ENCODE data around the gene FOLR3.

FOLR3 gene

DNA sequence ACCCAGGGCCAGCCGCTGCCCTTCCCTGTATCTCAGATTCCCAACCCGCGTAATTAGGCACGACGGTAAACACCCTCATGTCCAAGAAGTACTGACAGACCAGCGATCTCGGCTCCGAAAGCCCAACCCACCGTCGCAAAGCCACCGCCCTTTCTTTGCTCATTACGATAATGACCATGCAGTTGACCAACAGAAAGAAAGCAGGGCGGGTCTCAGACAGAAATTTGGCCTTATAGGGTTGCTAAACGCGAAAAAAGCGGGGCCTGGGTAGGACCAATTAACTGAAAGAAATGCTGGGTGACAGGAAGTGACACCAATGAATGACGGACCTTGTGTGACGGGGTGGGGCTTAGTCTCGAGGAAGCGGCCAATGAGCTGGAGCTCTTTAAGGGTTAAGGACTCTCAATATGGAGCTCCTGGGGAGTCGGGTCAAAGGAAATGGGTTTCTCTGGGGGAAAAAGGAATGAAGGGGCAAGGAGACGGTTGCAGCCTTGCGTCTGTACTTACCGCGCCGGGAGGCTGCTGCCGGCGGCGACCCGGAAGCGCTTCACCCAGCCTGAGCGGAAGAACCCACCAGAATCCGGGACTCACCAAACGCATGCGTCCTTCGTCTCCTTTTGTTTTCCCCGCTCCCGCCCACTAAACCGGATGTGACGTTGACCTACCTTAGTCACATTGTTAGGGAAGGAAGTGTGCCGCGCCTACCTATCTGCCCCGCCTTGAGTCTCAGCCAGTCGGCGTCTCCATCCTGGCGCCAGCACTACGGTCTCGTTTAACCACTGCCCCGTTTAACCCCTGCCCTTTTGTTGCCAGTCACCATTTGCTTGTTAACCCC, 23.2 kb upstream of the FOLR3 start, which contains the start of gene ANAPC15 (continued):
- TF ChIP-seq KLF8 (tag by site-specific recombination; IDR thresholded peaks at IDR 0.05) (peak; percentile 58; the same call in 1 of the 2 replicates), ZNF658 (tag by site-specific recombination; IDR thresholded peaks at IDR 0.05) (no peak), ZNF214 (tag by site-specific recombination; IDR thresholded peaks at IDR 0.05; ENCODE audit: borderline replicate concordance) (no peak), ZNF433 (tag by site-specific recombination; IDR thresholded peaks at IDR 0.05; ENCODE audit: low read depth) (no peak)
- TF ChIP-seq, protein P1, sequence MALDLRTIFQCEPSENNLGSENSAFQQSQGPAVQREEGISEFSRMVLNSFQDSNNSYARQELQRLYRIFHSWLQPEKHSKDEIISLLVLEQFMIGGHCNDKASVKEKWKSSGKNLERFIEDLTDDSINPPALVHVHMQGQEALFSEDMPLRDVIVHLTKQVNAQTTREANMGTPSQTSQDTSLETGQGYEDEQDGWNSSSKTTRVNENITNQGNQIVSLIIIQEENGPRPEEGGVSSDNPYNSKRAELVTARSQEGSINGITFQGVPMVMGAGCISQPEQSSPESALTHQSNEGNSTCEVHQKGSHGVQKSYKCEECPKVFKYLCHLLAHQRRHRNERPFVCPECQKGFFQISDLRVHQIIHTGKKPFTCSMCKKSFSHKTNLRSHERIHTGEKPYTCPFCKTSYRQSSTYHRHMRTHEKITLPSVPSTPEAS (tag by site-specific recombination; IDR thresholded peaks at IDR 0.05): no peak
- TF ChIP-seq, protein P2, sequence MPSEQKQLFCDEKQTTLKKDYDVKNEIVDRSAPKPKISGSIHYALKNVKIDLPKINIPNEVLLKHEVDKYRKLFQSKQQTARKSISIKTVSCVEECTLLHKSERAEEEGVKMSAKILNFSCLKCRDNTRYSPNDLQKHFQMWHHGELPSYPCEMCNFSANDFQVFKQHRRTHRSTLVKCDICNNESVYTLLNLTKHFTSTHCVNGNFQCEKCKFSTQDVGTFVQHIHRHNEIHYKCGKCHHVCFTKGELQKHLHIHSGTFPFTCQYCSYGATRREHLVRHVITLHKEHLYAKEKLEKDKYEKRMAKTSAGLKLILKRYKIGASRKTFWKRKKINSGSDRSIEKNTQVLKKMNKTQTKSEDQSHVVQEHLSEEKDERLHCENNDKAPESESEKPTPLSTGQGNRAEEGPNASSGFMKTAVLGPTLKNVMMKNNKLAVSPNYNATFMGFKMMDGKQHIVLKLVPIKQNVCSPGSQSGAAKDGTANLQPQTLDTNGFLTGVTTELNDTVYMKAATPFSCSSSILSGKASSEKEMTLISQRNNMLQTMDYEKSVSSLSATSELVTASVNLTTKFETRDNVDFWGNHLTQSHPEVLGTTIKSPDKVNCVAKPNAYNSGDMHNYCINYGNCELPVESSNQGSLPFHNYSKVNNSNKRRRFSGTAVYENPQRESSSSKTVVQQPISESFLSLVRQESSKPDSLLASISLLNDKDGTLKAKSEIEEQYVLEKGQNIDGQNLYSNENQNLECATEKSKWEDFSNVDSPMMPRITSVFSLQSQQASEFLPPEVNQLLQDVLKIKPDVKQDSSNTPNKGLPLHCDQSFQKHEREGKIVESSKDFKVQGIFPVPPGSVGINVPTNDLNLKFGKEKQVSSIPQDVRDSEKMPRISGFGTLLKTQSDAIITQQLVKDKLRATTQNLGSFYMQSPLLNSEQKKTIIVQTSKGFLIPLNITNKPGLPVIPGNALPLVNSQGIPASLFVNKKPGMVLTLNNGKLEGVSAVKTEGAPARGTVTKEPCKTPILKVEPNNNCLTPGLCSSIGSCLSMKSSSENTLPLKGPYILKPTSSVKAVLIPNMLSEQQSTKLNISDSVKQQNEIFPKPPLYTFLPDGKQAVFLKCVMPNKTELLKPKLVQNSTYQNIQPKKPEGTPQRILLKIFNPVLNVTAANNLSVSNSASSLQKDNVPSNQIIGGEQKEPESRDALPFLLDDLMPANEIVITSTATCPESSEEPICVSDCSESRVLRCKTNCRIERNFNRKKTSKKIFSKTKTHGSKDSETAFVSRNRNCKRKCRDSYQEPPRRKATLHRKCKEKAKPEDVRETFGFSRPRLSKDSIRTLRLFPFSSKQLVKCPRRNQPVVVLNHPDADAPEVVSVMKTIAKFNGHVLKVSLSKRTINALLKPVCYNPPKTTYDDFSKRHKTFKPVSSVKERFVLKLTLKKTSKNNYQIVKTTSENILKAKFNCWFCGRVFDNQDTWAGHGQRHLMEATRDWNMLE (tag by site-specific recombination; conservative IDR thresholded peaks at IDR 0.05; ENCODE audit: low read depth): peak; percentile 98
- TF ChIP-seq, protein P3, sequence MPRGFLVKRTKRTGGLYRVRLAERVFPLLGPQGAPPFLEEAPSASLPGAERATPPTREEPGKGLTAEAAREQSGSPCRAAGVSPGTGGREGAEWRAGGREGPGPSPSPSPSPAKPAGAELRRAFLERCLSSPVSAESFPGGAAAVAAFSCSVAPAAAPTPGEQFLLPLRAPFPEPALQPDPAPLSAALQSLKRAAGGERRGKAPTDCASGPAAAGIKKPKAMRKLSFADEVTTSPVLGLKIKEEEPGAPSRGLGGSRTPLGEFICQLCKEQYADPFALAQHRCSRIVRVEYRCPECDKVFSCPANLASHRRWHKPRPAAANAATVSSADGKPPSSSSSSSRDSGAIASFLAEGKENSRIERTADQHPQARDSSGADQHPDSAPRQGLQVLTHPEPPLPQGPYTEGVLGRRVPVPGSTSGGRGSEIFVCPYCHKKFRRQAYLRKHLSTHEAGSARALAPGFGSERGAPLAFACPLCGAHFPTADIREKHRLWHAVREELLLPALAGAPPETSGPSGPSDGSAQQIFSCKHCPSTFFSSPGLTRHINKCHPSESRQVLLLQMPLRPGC (tag by site-specific recombination; IDR thresholded peaks at IDR 0.05): 0 out of 2 replicates have a peak, but pooled peaks have one; percentile 25

DNA sequence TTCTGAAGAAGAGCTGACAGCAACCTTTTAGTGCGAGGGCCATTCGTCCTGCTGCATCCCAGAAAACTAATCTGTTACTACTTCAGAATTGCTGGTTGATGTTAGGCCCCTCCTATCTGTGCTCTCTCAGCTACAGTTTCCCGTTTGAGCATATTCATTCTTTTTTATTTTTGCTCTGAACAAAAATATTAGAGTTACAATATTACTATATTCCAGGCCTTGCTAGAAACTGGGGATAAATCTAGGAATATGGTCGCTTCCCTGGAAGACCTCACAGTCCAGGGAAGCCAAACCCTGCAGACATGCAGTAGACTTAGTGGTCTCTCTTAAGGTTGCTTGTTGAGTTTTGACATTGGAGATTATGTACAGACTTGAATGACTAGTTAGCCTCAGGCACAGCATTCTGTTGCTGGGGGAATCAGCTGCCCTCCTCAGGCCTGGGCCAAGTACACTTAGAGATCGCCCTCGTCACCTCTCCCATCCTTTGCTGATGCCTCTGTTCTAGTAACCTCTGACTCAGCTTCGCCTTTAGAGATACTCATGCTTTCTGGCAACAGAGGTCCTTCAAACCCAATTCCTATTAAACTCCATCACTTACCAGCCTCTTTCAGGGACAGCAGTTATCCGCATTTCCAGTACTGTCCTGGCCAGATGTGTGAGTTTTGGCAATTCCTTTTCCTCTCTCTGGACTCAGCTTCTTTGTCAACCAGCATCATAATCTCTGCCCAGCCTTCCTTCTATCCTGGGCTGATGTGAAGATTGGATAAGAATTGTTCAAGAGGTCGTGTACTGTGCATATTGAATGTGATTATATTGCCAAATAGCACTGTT, 22.3 kb upstream of the FOLR3 start:
- Histone ChIP-seq H3K36me3 (ENCODE audit: control insufficient read depth in 2 of 2, insufficient read depth in 1 of 2, low read length in 2 of 2) (peaks cover 0 to 20% of the 10 kb centered on the region in 2 experiments; a peak in 1 of 3 replicates), H3K4me1 (ENCODE audit: control insufficient read depth, insufficient read depth, low read length) (no peaks in the 10 kb centered on the region), H3K9me3 (ENCODE audit: control insufficient read depth, insufficient read depth, low read depth, low read length) (no peaks in the 10 kb centered on the region), H3K27ac (ENCODE audit: extremely low read depth, low read depth, low read length) (peak overlapping the region; percentile 66; the same call in 1 of the 2 replicates), H3K4me3 (ENCODE audit: low read depth, low read length) (peak overlapping the region; percentile 20)
- CTCF ChIA-PET: interaction anchor here (0.6 to 1.7 kb wide), 3 partner anchors 12 to 357 kb away, joined by 3 to 4 read pairs (median 4); no protein-coding TSS in a partner anchor
- POLR2A ChIA-PET: interaction anchor here (1.0 to 1.3 kb wide), 9 partner anchors 11 to 327 kb away, joined by 3 to 7 read pairs (median 4); partner anchors contain the start of gene LAMTOR1
- TF ChIP-seq TCF7L2 (IDR thresholded peaks at IDR 0.05; ENCODE audit: borderline replicate concordance, low read depth, low read length) (no peak), KLF7 (tag by site-specific recombination; IDR thresholded peaks at IDR 0.05; ENCODE audit: borderline replicate concordance) (0 out of 2 replicates have a peak, but pooled peaks have one; percentile 8), EGR2 (tag by site-specific recombination; IDR thresholded peaks at IDR 0.05; ENCODE audit: low read depth) (no peak), ZXDB (tag by site-specific recombination; IDR thresholded peaks at IDR 0.05) (0 out of 2 replicates have a peak, but pooled peaks have one; percentile 9), ZNF548 (tag by site-specific recombination; IDR thresholded peaks at IDR 0.05) (no peak), GLIS2 (tag by site-specific recombination; IDR thresholded peaks at IDR 0.05) (no peak), ZNF837 (tag by site-specific recombination; IDR thresholded peaks at IDR 0.05) (no peak), ZNF2 (tag by site-specific recombination; IDR thresholded peaks at IDR 0.05) (no peak; the same call in 1 of the 2 replicates), BCL11A (tag by site-specific recombination; IDR thresholded peaks at IDR 0.05; ENCODE audit: low read depth) (no peak), ZNF660 (tag by site-specific recombination; IDR thresholded peaks at IDR 0.05) (no peak; the same call in 1 of the 2 replicates), ZNF701 (tag by site-specific recombination; IDR thresholded peaks at IDR 0.05) (no peak), ZNF366 (tag by site-specific recombination; conservative IDR thresholded peaks at IDR 0.05) (no peak), ZNF223 (tag by site-specific recombination; IDR thresholded peaks at IDR 0.05) (no peak), GLIS1 (tag by site-specific recombination; IDR thresholded peaks at IDR 0.05) (no peak), SP3 (tag by site-specific recombination; IDR thresholded peaks at IDR 0.05) (no peak), ZBTB17 (tag by site-specific recombination; IDR thresholded peaks at IDR 0.05) (0 out of 2 replicates have a peak, but pooled peaks have one; percentile 39), ZNF501 (tag by site-specific recombination; IDR thresholded peaks at IDR 0.05) (0 out of 2 replicates have a peak, but pooled peaks have one; percentile 10), ZNF292 (tag by site-specific recombination; IDR thresholded peaks at IDR 0.05; ENCODE audit: borderline replicate concordance, low read depth) (no peak), ZNF664 (tag by site-specific recombination; IDR thresholded peaks at IDR 0.05) (no peak), ZNF350 (tag by site-specific recombination; IDR thresholded peaks at IDR 0.05) (no peak), OVOL3 (tag by site-specific recombination; IDR thresholded peaks at IDR 0.05) (no peak)

Data from HEK293 (cell line).